HK-2 (cell line): ENCODE data around the gene KCNIP2.
"Not testable (repeated sequence)": the region's sequence is repeated elsewhere in the genome, so short reads cannot be mapped to it uniquely, and the experiment has no call there.

Experiments
- DNase-seq: peaks from one replicate; pipeline ENCODE4 v3.0.0-alpha.2; 2018; ENCODE audit not compliant: unreplicated experiment

Gene KCNIP2

DNA sequence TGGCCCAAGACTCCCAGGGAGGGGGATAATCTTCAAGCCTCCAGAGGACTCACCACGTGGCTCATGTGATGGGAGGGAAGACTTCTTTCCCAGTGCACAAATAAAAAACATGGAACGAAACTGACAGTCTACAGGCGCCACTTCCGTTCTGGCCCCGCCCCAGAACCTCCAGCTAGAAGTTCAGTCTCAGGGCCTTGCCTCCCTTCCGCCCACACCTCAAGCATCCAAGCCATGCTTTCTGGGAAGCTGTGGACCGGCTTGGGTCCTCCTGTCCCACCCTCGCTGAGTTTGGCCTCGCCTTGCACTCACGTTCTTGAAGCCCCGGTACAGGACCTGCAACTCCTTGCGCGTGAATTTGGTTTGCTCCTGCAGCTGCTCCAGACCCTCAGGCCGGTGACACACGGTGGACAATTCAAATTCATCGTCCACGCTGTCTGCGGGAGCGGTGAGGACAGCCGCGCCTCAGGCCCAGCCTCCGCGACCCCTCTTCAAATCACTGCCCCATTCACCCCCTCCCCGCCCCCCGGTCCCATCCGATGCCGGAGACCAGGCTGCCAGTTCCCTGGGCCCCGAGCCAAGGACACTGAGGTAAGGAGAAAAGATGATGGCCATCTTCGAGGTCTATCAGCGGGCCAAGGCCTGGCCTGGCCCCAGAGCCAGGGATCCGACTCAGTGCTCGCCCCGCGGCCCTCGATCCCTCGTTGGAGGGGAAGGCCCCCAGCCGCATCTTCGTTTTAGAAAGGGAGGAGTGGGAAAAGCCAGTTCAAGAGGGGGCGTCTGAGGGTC is 14.6 kb downstream of the KCNIP2 start:
- DNase-seq = no peak

- no peak for DNase-seq
Measured at GRCh38 chr10:101827919-101828600, 15.5 kb downstream of the KCNIP2 start.

GRCh38 chr10:101826852-101827434 is 16.7 kb downstream of the KCNIP2 start:
- DNase-seq = no peak

DNA sequence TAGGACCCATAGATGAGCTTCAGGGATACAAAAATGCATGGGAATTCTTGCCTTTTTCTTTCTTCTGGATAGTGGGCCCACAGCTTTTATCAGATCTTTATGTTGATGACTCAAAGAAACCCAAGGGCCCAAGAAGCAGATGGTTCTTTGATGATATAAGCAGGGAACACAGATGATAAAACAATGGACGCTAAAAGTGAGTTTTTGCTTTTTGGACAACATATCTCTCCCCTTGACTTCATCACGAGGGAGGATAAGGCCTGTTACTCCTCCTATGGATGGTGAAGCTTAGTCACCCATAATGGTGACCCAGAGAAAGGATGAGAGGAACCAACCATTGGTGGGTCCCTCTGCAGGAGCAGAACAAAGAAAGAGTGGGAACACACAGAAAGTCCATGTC is 18.9 kb downstream of the KCNIP2 start:
- no peak for DNase-seq

DNA sequence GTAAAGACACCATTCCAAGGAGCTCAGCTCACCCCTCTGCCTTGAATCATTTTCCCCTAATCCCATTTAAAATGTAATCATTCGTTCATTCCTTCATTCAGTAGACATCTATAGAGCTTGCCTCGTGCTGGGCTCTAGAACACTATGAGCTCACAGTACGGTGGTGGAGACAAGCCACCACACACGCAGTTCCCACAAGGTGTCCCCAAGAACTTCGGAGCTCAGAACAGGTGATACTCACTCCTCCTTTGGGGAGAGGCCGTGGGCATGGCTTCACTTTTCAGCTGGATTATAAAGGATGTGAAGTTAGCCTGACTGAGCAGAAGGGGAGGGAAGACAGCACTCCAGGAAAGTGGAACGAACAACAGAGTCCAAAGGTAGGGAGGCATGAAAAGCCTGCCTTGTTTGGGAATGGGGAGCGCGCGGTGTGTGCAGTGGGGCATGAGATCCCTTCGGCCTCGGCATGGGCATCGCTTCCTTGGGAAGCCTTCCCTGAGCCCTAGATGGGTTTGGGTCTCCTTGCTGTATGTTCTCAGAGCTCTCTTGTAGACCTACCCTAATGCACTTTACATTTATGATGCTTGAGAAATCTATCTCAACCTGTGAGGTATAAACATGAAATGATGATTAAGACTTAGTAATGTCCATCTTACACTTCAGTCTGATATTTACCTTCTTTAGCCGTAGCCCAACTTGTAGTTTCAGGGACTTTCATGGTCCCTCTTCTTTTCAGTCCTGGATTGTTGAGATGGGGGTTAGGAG is 24.5 kb downstream of the KCNIP2 start:
- DNase-seq = no peak

DNA sequence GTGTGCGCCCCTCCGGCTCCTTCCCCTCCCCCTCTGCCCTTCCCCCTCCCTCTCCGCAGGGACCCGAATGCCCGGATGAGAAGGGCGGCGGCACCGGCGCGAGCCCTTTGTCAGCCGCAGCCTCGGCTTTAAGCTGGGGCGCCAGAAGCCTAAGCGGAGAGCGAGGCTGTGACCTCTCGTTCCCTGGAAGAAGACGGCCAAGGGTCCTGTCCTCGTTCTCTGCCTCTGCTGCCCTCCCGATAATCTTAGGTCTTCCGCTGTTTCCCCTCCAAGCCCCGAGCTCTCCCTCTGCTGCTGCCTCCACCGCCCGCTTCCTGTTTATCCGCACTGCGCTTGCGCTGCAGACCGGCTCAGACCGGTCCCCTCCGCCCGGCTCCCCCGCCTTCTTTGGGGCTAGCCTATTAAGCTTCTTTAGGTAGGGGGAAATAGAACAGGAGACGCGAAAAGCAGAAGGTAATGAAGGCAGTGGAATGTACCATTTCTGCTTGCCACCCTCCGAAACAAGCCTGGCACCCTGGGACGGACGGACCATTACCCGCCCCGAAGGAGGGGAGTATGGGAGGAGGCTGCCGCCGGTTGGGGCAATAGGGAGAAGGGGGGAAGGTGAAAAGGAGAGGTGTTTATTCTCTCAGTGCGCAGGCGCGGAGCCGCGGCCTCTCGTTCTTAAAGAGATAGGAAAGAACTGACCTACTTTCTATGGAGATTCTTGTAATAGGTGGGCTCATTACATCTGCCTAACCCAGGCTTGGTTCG is 25.3 kb downstream of the KCNIP2 start, which contains the start of gene OGA:
OGA (minus strand) TSS at position 326 of the 753 bp plus-strand sequence. CDS start 422 bp downstream, outside the sequence.
- DNase-seq = peak; percentile 99

GRCh38 chr10:101817337-101818118 is 26.1 kb downstream of the KCNIP2 start:
- DNase-seq = peak; percentile 85

- DNase-seq = no peak
Measured at GRCh38 chr10:101816913-101817336, 26.7 kb downstream of the KCNIP2 start.

- no peak for DNase-seq
Measured at GRCh38 chr10:101816376-101816775, 27.2 kb downstream of the KCNIP2 start.

DNA sequence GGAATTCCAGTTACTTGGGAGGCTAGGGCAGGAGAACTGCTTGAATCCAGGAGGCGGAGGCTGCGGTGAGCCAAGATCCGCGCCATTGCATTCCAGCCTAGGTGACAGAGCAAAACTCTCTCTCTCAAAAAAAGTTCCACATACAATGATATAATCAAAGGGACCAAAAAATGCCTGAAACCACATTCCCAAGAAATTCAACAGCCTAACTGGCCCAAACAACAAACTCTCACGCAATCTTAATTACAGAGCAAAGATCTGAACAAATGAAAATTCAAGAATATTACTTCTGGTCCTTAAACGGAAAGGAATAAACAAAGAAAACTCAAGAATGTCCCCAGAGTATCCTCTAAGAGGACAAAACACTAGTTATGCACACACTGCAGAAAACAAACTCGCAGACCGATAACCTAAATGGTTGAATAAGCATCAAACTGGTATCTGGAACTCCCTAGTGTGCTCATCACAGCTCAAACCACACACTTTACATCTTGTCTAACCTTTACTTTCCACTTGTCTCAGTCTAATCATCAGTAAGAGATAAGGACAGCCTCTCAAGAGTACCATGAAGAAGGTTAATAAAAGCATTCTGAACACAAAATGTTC is 29.0 kb downstream of the KCNIP2 start:
- DNase-seq = no peak

GRCh38 chr10:101812606-101813005 is 31.0 kb downstream of the KCNIP2 start:
- DNase-seq = no peak

DNA sequence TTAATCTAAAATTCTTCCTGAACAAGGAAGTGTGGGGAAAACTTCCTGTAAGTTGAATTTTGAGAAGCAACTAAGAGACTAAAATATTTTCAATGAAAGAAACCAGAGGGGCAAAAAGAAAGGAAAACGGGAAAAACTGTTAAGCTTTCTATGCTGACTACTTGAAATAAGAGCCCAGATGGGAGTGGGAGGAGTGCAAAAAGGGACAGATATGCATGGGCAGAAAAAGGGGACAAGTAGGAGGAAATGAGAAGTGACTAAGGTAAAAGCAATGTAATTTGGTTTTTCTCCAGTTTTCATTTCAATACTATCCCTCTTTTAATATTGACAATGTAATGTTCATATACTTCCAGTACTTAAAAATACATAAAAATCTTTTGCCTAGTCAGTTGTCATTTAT is 36.4 kb downstream of the KCNIP2 start:
- DNase-seq = no peak

- DNase-seq = no peak
Measured at GRCh38 chr10:101803511-101803910, 40.1 kb downstream of the KCNIP2 start.

GRCh38 chr10:101797403-101798059 is 46.1 kb downstream of the KCNIP2 start:
- DNase-seq = no peak

GRCh38 chr10:101793526-101793925 is 50.1 kb downstream of the KCNIP2 start:
- no peak for DNase-seq

- no peak for DNase-seq
Measured at GRCh38 chr10:101789686-101790085, 53.9 kb downstream of the KCNIP2 start.

DNA sequence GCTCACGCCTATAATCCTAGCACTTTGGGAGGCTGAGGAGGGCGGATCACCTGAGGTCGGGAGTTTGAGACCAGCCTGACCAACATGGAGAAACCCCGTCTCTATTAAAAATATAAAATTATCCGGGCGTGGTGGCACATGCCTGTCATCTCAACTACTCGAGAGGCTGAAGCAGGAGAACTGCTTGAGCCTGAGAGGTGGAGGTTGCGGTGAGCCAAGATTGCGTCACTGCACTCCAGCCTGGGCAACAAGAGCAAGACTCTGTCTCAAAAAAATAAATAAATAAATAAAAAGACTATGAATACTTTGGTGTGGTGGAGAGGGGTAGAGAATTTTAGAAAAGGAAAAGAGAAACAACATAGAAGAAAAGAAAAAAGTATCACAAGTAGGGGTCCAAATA is 54.4 kb downstream of the KCNIP2 start:
- DNase-seq = not testable (repeated sequence)

DNA sequence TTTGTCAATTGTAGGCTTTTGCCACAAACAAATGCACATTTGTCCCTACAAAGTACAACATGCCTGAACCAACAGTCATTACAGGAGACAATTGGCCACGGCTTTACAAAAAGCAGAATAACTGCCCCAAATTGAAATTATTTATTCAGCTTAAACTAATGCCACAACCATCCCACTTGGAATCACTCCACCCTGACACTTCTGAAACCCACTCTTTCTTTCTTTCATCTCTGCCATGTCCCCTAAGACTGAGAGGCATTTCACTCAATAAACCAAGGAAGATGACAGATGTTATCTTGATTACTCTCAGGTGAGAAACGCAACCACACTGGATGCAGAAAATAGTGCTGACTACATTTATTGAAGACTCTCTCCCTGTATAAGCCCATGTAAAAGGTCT is 57.8 kb downstream of the KCNIP2 start:
- DNase-seq = no peak

DNA sequence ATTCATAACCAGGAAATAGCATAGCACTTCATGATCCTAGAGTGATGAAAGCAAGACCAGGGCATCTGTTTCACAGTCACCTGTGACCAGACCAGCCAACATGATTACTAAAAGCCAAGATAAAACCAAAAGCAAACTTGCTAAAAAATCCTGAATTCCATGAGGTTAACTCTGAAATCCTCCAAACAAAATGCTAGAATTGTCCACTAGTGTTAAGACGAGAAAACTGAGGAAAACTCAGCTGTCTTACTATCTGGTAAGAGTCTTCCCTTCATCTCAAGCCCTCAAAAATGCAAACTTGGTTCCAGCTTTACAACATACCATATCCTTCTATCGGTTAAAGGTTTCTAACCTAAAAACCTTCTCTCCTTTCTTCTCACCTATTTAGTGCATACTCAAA is 59.0 kb downstream of the KCNIP2 start:
- no peak for DNase-seq

GRCh38 chr10:101783736-101784118 is 59.9 kb downstream of the KCNIP2 start:
- no peak for DNase-seq
